Measurements from ENCODE around the gene NAA16.
"Not testable (repeated sequence)": the region's sequence is repeated elsewhere in the genome, so short reads cannot be mapped to it uniquely, and the experiment has no call there.

Gene NAA16

DNA sequence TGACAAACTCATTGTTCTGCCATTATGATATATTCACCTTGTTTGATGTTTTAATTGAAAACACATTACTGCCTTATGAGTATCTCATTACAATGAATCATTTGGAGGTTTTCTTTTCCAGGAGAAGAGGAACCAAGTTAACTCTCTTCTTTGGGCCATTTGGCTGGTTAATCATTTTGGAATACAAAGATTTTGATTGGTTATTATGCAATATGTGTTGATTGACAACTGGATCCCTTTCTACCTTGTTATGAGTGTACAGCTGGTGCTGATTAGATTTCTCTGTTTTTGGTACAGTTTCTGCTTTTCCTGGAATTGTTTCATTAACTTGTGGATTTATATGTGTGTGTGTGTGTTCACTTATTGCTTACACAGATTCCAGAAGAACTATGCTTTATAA lies 97.1 kb downstream of the NAA16 start:
- DNase-seq (ENCODE audit: low read depth in 1 of 2, low spot score in 1 of 2): no peak

DNA sequence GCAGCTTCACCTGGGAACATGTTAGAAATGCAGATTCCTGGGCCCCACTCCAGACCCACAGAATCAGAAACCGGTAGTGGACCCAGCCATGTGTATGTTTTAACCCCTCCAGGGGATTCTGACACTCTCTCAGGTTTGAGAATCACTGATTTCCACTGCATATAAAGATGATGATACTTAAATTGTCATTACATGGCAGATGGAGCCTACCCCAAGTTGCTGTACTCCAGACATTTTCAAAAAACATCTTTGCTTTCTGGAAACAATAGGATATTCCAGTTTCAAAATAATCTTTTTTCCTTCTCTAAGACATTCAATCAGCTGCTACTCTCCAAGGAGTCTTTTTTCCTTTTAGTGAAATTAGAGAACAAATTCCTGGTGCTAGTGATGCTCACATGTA lies 97.7 kb downstream of the NAA16 start:
- DNase-seq (ENCODE audit: low read depth in 1 of 2, low spot score in 1 of 2): no peak

DNA sequence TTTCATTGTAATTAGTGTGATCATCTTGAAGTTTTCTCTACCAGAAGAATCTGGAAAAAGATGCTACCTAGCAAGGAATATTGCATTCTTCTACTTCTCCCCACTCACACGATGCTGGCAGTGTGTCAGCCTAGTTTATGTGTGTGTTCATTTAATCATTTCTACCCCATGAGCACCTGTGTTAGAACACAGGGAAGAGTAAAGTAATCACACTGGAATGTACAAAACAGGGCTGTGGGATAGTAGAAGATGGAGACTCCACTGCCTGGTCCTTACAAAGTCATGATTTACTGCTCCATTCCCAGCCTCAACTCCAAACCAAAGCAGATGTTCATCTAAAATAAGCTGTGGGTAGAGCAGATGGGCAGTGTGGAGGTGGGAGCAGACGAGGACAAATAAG lies 98.5 kb downstream of the NAA16 start:
- no peak for DNase-seq (ENCODE audit: low read depth in 1 of 2, low spot score in 1 of 2)

DNA sequence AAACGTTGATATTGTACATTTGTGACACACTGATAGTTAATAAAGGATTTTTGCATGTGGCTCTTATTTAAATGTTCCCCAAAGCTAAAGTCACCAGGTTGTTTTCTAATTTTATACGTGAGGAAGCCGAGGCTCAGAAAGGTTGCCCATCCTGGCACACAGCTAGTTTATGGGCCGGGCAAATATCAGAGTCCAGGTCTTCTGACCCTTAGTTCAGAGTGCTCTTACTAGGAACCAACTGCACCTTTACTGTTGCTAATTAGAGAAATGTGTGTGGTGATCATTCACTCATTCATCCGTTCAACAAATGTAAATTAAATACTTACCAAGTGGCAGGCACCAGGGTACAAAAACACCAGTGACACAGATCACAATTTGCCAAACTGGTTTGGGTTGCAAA lies 100.0 kb downstream of the NAA16 start:
- DNase-seq (ENCODE audit: low read depth in 1 of 2, low spot score in 1 of 2): no peak

DNA sequence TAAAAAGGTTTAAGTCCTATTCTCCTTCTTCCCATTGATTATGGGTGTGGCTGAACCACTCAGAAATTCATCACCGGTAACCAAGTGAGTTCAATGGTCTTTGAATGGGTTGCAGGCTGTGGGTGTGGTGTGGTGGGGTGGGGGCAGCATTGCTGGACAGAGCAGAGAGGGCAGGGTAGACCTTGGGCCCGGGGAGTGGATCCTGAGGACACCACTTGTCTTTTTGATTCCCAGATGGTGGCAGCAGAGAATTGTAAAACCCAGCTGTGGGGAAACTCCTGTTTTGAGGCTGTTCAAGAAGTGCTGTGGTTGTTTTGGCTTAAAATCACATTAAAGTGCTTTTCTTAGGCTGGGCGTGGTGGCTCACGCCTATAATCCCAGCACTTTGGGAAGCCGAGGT lies 100.5 kb downstream of the NAA16 start:
- DNase-seq (ENCODE audit: low read depth in 1 of 2, low spot score in 1 of 2): no peak

DNA sequence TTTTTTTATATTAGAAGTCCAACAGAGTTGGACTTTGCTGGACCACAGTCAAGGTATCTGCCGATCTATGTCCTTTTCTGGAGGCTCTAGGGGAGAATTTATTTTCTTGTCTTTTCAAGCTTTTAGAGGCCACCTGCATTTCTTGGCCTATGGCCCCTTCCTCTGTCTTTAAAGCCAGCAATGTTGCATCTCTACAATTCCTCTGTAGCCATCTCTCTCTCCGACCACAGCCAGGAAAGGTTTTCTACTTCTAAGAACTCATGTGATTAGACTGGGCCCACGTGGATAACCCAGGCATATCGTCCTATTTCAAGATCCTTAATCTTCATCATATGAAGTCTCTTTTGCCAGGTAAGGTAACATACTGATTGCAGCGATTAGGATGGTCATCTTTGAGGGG lies 102.8 kb downstream of the NAA16 start:
- no peak for DNase-seq (ENCODE audit: low read depth in 1 of 2, low spot score in 1 of 2)

DNA sequence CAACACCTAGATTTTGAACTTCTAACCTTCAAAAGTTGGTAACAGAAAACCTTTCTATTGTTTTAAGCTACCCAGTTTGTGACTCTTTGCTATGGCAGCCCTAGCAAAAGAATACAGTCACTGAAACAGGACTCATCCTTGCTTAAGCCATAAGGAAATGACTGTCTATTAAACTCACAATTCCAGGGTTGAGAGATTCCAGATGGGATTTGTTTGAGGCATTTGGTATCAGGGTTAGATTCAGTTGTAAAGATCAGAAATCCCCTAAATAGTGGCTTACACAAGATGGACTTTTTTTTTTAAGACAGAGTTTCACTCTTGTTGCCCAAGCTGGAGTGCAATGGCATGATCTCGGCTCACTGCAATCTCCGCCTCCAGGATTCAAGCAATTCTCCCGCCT lies 105.2 kb downstream of the NAA16 start:
- DNase-seq (ENCODE audit: low read depth in 1 of 2, low spot score in 1 of 2): no peak

DNA sequence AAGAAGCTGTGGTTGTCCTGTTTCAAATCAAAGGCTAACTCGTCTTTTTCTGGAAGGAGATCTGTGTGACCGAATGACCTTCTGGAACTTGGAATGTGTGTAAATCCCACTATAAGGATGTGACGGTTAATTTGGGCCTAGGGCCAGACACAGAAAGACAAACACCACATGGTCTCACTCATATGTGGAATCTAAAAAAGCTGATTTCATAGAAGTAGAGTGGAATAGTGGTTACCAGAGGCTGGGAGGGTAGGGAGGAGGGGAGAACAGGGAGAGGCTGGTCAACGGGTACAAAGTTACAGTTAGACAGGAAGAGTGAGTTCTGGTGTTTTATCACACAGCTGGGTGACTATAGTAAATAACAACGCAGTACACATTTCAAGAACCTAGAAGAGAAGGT lies 107.0 kb downstream of the NAA16 start:
- no peak for DNase-seq (ENCODE audit: low read depth in 1 of 2, low spot score in 1 of 2)

DNA sequence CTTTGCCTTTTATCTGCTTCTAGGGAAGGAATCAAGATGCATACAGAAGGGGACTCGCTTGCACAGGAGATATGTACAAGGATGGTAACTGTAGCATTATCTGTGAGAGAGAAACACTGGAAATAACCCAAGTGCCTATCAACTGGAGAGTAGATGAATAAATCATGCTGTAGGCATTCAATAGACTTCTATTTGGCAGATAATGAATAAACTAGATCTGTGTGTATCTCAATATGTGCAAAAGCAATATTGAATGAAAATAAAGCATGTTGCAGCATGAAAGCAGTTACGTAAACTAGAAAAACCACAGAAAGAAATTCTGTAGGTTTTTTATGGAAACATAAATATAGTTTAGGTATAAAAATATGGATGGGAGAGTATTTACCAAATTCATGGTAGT lies 107.7 kb downstream of the NAA16 start:
- DNase-seq (ENCODE audit: low read depth in 1 of 2, low spot score in 1 of 2): no peak

DNA sequence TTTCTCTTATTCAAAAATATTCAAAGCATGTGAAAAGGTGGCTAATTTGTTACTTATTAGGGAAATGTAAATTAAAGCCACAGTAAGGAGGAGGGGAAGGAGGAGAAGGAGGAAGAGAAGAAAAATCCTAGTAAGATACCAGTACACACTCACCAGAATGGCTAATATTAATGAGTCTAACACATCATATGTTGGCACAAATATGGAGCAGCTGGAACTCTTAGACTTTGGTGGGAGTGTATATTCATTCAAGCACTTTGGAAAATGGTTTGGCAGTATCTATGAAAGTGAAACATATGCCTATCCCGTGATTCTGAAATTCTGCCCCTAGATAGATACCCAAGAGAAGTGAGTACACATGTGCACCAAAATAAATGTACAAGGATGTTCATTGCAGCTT lies 108.1 kb downstream of the NAA16 start:
- no peak for DNase-seq (ENCODE audit: low read depth in 1 of 2, low spot score in 1 of 2)

DNA sequence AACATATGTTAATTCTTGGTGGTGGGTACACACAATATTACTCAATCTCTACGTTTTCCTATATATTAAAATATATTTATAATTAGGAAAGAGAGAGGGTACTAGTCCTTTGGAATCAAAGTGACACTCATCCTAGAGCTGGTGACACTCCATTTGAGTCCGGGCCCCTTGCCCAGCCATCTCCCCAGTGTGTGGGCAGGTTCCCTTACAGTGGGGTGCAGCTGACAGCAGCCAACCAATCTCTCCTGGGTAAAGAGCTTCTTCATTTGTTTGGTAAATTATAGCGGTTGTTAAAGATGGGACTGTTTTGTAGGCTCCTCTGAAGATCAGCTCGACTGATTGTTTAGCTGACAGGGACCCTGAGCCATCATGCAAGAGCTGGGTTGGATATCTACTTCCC lies 109.1 kb downstream of the NAA16 start:
- no peak for DNase-seq (ENCODE audit: low read depth in 1 of 2, low spot score in 1 of 2)

DNA sequence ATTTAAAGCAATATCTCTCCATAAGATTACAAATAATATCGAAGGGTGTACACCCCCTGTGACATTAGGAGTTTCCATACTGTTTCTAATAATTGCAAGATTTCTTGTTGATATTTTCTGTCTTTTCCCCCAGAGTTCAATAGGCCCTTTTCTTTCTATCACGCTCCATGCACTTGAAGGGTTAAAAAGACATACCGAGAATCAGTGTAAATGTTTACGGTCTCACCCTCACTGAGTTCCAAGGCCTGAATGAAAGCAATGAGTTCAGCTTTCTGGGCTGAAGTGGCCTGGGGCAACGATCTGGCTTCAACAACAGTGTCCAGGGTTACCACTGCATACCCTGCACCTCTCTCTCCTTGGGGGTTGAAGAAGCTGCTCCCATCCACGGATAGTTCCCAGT lies 110.3 kb downstream of the NAA16 start:
- not testable (repeated sequence) for DNase-seq (ENCODE audit: low read depth in 1 of 2, low spot score in 1 of 2)

DNA sequence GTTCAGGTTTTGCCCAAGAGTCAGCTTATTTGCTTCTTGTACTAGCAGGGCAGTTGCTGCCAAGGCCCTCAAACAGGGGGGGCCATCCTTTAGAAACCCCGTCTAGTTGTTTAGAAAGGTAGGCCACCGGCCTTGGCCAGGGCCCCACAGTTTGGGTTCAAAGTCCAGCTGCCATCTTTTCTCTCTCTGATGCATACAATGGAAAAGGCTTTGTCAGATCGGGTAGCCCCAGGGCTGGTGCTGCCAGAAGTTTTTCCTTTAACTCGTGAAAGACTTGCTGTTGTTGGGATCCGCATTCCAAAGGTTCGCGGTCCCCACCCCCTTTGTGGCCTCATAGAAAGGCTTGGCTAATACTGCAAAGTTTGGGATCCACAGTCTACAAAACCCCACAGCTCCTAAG lies 110.9 kb downstream of the NAA16 start:
- DNase-seq (ENCODE audit: low read depth in 1 of 2, low spot score in 1 of 2): not testable (repeated sequence)

DNA sequence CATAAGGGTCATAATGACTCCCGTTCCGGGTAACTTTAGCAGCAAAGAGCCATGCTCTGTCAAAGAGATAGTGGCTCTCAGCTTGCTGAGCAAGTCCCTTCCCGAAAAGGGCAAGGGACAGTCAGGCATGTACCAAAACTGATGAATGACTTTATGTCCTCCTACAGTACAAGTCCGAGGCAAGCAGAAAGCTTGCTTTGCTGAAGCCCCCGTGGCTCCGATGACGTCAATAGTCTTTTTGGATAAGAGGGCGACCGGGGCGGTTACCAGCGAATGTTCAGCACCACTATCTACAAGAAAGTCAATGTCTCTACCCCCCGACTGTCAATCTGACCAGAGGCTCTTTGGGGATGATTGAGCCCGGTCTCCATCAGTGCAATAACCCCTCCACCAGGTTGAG lies 112.2 kb downstream of the NAA16 start:
- not testable (repeated sequence) for DNase-seq (ENCODE audit: low read depth in 1 of 2, low spot score in 1 of 2)

DNA sequence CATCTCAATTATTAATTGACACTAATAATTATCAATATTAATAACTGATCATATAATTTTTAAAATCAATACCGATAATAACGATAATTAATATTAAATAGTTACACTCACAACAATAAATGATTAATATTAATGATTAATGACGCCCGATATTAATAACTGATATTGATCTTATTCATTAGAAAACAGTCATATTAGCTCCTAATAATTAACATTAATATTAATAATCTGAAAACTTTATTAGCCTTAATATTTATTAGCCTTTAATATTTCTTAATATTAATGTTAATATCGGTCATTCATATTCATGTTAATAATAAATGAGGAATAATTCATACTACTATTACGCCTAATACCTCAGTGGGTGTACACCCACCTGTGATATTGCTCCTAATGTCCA lies 113.6 kb downstream of the NAA16 start:
- not testable (repeated sequence) for DNase-seq (ENCODE audit: low read depth in 1 of 2, low spot score in 1 of 2)

DNA sequence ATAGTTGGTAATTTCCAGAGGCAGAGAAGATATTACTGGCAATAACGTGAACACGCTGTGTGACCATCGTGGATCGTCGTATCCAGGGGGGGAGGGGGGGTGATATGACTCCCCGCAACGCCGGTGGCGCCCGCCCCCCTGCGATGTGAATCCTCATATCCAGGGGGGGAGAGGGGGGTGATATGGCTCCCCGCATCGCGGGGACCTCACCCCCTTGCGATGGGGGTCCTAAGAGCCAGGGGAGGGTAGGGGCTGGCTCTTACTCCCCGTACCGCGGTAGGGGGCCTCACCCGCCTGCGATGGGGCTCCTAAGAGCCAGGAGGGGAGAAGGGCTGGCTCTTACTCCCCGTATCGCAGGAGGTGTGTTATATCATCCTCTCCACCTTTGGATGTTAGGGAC lies 115.0 kb downstream of the NAA16 start:
- DNase-seq (ENCODE audit: low read depth in 1 of 2, low spot score in 1 of 2): no peak
